SIG-M5 treated with dmso at 0.1 percent for 504 hours (cell line): ENCODE results near the gene SZRD1.
A peak's percentile ranks its signal among the peaks of the same experiment; 100 is the strongest.
"Not testable (repeated sequence)": the region's sequence is repeated elsewhere in the genome, so short reads cannot be mapped to it uniquely, and the experiment has no call there.

Source experiments
- DNase-seq: peaks from one replicate; lab custom pipeline; 2025; ENCODE audit not compliant: unreplicated experiment; lab: John Stamatoyannopoulos, UW

SZRD1 gene, protein sequence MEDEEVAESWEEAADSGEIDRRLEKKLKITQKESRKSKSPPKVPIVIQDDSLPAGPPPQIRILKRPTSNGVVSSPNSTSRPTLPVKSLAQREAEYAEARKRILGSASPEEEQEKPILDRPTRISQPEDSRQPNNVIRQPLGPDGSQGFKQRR

DNA sequence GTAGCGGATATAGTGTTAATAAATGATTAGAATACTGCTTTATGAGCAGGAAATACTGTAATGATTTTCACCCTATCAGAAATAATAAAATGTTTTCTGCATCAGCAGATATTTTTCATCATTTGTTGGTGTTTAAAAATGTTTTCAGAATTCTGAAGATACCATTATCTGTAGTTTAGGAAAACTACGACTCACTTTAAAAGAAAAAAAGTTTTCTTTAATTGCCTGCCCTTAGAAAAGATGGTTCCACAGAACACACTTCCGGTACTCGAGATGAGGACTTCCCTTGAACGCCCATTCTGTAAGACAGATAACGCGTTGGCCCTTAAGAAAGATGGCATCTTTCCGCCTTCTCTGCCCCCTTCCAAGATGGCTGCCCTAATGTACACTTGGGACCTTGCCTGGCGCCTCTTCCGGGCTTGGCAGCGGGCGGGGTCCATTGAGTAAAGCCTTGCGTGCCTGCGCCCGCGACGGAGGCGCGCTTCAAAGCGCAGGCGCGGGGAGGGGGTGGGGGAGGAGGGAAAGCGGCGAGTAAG, at the start of gene SZRD1:
SZRD1 (plus strand) TSS at position 521 of the 536 bp plus-strand sequence. CDS start 16 bp downstream, outside the sequence.
- peak; percentile 99 for DNase-seq

DNA sequence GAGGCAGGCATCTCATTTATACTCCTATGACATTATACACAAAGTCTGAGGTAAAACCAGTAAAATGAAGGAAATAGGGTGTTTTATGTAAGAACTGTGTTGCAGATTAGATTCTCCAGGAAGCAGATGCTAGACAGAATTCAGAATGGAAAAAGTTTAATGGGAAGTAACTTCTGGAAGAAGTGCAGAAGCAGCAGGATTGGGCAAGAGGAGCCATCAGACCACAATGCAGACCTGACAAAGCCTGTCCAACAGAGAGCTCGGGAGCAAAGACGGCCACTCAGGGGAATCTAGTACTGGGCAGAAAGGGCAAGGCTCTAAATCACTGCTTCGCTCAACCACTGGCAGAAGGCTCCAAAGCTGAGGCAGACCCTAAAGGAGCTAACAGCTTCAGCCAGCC, 48.5 kb upstream of the SZRD1 start:
- no peak for DNase-seq

DNA sequence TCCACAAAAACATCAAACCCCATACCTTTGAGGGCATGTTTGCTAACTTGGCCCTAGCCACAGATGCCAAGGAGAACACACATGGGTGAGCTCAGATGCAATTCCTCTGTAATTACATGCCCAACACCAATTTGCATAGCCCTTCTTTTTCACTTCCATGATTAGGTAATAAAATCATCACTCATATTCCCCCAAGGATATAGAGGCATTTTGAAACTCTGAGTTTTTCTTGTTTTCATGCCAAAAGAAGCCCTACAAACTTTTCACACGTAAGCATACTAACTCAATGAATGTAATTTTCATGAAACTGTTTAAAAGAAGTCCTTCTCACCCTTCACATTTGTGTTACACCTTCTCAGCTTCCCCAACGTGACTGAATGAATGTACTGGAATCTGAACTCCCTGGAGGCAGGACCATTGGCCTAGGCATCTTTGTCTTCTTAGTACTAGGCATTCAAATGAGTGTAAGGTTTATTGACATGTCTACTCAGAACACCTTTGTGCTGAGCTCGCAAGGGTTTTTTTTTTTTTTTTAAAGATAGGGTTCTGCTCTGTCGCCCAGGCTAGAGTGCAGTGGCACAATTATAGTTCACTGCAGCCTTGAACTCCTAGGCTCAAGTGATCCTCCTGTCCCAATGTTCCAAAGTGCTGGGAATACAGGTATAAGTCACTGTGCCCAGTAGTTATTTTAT, 45.7 kb upstream of the SZRD1 start:
- no peak for DNase-seq

DNA sequence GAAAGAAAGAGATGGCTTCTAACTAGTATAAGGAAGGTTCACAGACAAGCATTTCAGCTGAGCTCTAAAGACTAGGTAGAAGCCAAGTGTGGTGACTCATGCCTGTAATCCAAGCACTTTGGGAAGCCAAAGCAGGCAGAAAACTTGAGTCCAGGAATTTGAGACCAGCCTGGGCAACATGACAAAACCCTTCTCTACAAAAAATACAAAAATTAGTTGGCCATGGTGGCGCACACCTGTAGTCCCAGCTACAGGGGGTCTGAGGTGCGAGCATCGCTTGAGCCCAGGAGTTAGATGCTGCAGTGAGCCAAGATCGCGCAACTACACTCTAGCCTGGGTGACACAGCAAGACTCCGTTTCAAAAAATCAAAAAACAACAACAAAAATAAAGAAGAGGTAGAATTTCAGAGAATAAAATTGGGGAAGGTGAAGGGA, 42.6 kb upstream of the SZRD1 start:
- no peak for DNase-seq

DNA sequence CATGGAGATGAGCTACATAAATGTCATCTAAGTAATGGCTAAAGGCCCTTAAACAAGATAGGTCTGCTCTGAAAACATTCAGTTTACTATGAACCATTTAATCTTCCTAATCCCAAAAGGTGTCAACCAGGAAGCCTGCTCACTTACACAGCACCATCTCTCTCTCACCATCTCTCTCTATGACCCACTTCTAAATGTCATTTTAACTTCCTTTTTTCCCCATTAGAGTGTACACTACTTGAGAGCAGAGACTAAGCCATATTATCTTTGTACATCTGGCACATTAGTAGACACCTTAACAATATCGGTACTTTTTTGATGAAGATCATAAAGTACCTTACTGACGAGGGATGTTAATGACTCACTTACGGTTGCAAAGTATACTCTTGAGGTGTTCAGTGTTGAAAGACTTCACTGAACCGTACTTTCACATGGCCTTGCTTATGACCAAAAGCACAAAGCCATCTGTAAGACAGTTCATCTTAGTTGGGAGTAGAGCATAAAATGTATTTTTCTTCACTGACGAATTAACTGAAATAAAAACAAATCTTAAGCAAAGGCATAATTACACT, 40.1 kb upstream of the SZRD1 start:
- DNase-seq, result no peak

DNA sequence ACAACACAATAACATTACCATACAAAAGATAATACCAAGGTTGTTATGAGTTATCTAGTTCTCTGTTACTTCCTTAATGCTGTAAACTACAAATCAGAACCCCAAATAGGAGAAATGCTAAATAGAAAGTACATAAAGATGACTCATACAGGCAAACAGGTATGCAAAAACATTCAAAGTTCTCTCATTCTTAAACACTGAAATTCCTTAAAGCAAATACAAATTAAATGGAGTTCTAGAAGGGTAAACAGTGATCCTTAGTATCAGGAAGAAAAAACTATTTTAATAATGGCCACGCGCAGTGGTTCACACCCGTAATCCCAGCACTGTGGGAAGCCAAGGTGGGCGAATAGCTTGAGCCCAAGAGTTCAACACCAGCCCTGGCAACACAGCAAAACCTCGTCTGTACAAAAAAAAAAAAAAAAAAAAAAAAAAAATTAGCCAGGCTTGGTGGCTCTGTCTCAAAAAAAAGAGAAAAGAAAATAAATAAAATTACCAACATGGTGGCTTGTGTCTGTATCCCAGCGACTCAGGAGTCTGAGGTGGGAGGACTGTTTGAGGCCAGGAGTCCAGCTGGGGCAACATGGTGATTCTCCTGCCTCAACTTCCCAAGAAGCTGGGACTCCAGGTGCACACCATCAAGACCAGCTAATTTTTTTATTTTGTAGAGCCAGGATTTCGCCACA, 32.2 kb upstream of the SZRD1 start:
- DNase-seq, result no peak

DNA sequence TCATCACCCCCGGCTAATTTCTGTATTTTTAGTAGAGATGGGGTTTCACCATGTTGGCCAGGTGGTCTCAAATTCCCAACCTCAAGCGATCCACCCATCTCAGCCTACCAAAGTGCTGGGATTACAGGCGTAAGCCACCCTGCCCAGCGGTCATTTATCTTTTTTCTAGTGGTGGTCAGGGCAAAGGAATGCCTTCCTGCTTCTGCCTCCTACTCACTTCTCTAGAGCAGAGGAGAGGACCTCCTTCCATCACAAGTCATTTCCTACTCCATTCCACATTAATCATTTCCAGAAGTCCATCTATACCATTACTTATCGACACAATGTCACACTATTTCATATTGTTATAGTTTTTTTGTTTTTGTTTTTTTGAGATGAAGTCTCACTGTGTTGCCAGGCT, 28.1 kb upstream of the SZRD1 start:
- DNase-seq, result no peak

DNA sequence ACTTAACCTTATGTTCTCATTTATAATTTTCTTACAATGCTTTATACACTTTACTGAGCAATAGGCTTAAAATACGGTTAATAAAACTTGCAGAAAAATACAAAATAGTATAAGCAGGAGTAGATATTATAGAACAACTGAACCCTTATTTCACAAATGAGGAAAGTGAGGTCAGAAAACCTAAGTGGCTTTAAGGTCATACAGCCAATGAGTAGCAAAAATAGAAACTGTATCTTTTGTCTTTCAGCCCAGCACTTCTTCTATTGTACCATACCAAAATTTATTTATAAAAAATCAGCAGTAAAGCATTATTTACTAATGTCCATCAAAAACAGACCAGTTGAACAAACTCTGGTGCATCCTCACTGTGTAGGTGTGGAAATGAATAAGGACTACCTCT, 26.4 kb upstream of the SZRD1 start:
- no peak for DNase-seq

DNA sequence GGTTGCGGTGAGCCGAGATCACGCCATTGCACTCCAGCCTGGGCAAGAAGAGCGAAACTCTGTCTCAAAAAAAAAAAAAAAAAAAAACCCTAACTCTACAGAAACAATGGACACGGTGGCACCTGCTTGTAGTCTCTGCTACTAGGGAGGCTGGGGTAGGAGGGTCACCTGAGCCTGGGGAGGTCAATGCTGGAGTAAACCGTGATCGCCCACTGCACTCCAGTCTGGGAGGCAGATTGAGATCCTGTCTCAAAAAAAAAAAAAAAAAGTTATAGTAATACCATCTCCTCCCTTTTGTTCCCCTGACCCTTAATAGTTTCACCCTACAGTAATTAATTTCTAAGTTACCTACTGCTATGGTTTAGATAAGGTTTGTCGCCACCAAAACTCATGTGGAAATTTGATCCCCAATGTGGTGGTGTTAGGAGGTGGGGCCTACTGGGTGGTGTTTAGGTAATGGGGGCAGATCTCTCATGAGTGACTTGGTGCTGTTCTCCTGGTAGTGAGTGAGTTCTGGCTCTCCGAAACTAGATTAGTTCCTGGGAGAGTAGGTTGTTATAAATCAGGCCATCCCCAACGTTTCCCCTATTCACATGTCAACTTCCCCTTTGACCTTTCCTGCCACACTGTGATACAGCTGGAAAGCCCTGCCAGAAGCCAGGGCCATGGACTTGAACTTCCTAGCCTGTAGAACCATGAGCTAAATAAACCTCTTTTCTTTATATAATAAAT, 24.5 kb upstream of the SZRD1 start:
- DNase-seq, result no peak

DNA sequence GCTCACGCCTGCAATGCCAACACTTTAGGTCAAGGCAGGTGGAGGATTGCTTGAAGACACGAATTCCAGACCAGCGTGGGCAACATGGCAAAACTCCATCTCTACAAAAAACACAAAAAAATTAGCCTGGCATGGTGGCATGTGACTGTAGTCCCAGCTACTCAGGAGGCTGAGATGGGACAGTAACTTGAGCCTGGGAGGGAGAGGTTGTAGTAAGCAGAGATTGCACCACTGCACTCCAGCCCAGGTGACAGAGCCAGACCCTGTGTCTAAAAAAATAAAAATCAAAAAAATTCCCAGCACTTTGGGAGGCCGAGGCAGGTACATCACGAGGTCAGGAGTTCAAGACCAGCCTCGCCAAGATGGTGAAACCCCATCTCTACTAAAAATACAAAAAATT, 23.8 kb upstream of the SZRD1 start:
- not testable (repeated sequence) for DNase-seq

DNA sequence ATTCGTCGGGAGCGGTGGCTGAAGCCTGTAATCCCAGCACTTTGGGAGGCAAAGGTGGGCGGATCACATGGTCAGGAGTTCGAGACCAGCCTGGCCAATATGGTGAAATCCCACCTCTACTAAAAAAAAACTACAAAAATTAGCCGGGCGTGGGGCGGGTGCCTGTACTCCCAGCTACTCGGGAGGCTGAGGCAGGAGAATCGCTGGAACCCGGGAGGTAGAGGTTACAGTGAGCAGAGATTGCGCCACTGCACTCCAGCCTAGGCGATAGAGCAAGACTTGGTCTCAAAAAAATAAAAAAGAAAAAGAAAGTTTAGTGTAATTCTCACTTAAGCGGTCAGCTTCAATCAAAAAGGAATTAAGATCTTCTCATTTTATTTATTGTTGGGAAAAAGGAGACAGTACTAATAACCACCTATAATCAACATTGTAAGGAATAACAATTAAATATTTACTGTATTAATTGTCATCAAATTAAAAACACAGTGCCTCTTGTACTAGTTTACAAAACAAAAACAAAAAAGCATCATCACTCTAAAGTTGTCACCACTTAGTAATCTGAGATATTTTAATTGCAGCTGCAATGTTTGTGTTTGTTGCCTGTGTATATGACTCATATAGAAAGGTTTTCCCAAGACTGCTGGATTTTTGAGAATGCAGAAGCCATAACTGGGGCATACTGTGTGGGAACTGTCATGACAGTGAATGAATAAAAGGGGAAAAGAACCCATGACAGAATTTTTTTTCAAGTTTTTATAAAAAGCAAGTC, 18.4 kb upstream of the SZRD1 start:
- no peak for DNase-seq

DNA sequence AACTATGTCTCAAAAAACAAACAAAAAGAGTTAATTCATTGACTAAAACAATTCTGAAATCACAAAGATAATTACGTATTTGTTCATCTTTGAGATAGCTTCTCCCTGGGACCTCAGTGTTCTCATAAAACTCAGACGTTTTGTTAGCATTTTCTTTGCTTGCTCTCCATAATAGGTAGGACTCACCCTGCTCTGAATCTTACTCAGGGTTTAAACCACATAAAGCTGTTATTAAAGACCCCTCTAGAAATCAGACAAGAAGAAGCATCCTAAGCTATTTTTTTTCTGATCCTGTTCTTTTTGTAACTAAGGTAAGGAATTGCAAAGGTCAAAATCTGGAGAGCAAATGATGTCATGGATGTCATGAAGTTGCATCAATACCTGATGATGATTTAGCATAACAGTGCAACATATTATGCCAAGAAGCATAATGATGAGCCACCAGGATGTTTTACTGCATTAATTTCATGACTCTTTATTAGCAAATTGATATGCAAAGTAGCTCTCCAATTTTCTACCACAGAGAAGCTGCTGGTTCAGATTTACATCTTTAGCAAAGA, 17.1 kb upstream of the SZRD1 start:
- DNase-seq, result no peak

DNA sequence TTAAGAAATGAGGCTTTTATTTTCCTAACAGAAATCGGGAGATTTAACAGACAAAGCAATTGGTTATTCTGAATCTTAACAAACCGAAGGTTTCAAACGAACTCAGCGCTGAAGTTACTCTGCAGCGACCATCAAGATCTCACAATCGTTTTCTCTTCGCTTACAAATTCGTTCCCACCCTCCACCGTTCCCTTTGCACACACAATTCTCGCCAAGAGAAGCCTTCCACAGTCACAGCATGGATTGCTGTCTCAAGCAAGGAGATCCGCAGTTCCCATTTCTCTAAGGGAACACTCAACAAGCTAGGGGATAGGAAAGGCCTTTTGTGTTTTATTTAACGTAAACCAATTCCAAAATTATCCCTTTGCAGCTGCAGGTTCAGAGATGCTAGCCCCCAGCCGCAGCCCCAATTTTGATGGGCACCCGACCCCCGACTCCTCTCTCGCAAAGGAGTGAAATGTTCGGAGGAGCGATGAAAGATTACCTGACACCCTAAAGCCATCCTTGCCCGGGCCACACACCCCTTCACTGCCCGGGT, 15.5 kb upstream of the SZRD1 start:
- DNase-seq, result no peak

DNA sequence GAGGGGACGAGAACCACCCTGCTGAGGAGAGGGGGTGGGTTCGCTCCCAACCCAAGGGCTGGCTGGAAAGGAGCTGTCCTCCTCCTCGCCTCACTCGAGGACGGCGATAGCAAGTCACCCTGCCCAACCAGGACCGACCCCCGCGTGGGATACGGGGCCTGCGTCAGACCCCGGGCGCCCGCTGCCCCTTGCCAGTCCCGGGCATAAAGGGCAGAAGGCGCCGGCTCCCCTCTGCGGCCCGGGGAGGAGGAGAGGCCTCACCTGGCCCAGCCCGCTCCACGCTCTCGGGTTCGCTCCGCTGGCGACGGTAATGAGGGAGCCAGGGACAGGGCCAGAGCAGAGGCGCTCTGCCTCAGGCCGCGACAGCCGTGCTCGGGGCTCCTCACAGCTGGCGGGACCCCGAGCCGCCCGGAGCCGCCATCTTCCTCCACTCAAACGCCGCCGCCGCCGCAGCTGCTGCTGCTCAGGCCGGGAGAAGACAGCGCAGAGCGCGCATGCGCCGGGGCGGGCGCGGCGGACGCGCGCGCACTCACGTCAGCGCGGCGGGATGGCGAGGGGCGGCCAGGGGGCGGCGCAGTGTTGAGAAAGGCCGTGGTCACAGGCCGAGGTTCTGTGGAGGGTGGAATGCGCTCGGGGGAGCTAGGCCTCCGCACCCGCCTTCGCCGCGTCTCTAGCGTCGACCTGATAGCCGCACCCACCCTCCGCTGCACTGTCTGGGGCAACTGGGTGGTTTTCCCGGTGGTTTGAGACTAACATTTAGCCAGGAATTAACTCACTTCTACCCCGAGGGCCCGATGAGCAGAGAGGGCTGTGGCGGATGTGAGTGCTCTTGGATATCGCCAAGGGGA, 14.8 kb upstream of the SZRD1 start, which contains the start of gene FBXO42:
FBXO42 (minus strand) TSS at position 487 of the 848 bp plus-strand sequence. CDS start 37,062 bp downstream, outside the sequence.
- DNase-seq, result peak; percentile 83

DNA sequence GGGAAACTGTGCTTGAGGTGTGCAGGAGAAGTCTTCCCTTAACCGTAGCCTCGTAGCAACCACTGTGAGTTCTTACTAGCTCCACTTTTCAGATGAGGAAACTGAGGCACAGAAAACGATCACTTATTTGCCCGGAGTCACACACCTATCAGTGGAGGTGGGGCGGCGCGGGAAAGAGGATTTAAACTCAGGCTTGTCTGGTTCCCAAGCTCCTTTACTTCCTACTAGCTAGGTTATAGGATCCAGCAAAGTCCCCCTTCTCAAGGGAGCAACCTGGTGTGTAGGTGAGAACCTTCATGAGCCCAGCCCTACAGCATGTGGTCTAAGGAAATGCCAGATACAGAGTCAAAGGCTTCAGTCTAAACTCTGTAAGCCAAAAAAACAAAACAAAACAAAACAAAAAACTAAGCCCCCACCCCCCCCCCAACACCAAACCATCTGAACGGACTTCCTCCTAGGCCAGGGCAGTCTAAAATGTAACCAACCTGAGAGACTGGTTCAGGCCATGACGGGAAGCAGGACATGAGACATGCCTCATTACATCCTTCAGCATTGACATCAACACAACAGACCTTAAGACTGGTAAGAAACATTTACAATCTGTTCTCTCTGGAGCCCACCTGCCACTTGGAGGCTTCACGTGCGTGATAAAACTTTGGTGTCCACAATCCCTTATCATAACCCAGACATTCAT, 14.1 kb upstream of the SZRD1 start:
- no peak for DNase-seq

DNA sequence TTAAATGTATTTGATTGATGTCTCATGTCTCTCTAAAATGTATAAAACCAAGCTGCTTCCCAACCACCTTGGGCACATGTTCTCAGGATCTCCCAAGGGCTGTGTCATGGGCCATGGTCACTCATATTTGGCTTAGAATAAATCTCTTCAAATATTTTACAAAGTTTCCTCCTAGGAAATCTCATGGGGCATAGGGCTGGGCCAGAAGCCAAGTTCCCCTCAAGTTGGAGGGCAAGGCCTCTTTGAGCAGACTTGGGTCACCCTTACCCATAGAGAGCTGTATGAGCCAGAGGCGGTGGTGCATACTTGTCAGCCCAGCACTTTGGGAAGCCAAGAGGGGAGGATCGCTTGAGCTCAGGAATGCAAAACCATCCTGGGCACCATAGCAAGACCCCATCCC, 12.4 kb upstream of the SZRD1 start:
- DNase-seq, result no peak

DNA sequence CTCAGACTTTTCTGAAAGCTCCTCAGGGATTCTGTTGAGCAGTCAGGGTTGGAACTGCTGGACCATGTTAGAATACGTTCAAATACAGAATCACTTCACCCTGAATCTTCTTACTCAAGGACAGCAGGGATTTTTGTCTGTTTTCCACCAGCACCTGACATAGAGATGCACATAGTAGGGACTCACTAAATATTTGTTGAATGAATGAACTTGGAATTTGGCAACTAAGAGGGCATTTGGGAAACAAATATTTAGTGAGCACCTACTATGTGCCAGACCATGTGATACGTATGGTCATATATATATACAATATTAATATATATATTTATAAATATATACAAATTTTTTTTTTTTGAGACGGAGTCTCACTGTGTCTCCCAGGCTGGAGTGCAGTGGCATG, 10.2 kb upstream of the SZRD1 start:
- no peak for DNase-seq

DNA sequence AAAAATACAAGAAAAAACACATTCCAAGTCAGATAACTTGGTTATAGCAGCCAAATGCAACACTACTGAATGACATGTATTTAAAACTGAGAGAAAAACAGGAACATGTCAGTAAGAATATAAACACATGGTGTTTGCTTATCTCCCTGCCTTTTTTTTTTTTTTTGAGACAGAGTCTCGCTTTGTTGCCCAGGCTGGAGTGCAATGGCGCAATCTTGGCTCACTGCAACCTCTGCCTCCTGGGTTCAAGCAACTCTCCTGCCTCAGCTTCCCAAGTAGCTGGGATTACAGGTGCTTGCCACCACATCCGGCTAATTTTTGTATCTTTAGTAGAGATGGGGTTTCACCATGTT, 1.9 kb upstream of the SZRD1 start:
- peak; percentile 57 for DNase-seq
